Gastroesophageal sphincter (tissue), 3 donors: ENCODE data around the gene ZNF185.

Source experiments
- POLR2A ChIP-seq, 2 donors: fragments of 450-650 bp; IDR thresholded peaks; one replicate each; pipeline ENCODE4 v1.6.1; 2017; ENCODE audit warnings: antibody characterized with exemption in 2 of 2, mild to moderate bottlenecking in 2 of 2, moderate library complexity in 1 of 2
- TF ChIP-seq, protein P1 (sequence below), 4 experiments: fragments of 200-600 bp in 2 of 4; fragments of 450-650 bp in 2 of 4; sonication (generic) in 1 of 4; IDR thresholded peaks; one replicate each; pipeline ENCODE4 v1.5.1; 2017 to 2019; ENCODE audit warnings: antibody characterized with exemption in 4 of 4, mild to moderate bottlenecking in 2 of 4, moderate library complexity in 2 of 4

DNA sequence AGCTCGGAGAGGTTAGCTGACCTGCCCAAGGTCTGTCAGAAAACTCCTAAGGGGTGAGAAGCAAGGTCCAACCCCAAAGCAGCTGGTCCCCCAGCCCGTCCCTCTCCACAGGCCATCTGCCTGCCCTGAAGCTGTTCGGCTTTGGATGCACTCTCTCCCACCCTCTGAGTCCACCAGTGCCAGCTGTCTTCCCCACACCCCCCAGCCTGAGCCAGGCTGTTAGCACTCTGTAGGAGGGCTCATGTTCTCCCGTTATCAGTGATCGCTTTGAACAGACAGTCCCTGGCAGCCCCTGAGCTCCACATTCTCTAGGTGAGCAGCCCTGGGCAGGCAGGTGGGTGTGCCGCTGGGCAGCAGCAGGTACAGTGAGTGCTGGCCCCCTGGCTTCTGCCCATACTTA, 16.0 kb downstream of the ZNF185 start:
- TF ChIP-seq, protein P1, sequence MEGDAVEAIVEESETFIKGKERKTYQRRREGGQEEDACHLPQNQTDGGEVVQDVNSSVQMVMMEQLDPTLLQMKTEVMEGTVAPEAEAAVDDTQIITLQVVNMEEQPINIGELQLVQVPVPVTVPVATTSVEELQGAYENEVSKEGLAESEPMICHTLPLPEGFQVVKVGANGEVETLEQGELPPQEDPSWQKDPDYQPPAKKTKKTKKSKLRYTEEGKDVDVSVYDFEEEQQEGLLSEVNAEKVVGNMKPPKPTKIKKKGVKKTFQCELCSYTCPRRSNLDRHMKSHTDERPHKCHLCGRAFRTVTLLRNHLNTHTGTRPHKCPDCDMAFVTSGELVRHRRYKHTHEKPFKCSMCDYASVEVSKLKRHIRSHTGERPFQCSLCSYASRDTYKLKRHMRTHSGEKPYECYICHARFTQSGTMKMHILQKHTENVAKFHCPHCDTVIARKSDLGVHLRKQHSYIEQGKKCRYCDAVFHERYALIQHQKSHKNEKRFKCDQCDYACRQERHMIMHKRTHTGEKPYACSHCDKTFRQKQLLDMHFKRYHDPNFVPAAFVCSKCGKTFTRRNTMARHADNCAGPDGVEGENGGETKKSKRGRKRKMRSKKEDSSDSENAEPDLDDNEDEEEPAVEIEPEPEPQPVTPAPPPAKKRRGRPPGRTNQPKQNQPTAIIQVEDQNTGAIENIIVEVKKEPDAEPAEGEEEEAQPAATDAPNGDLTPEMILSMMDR (IDR thresholded peaks at IDR 0.05), result no peak
- no peak for TF ChIP-seq POLR2A (IDR thresholded peaks at IDR 0.05)
